A673 (cell line): ENCODE measurements around the gene SDC4. TPM values are rescaled to one million over a fixed set of nuclear protein-coding genes. Genes with fewer than 3 reads are reported as not detected.

Experiments used
- BruUV-seq: library from RNA; stranded (reverse); fragments of 400-500 nt; replicated peaks from 2 replicates; lab custom pipeline; 2021; lab: Mats Ljungman, UMichigan
- CTCF ChIA-PET: fragments of 300-600 bp; sonication (Branson Sonifier 250); formaldehyde crosslinking; loops from one replicate; lab custom pipeline; 2022; ENCODE audit warnings: antibody characterized with exemption; lab: Charles Lee
- POLR2A ChIA-PET: fragments of 300-600 bp; sonication (Branson Sonifier 250); formaldehyde crosslinking; loops from one replicate; lab custom pipeline; 2022; ENCODE audit warnings: antibody characterized with exemption; ENCODE audit not compliant: low non-redundant PET; lab: Charles Lee
- DNase-seq: peaks from one replicate; pipeline ENCODE4 v3.0.0-alpha.2; 2015; ENCODE audit warnings: low spot score
- H3K27ac ChIP-seq: fragments of 200-600 bp; sonication (generic); 2 replicates; pipeline ENCODE4 v1.5.1; 2016; ENCODE audit warnings: mixed run types, low read depth, mild to moderate bottlenecking, mixed read lengths, antibody characterized with exemption, low read length; ENCODE audit not compliant: poor library complexity, severe bottlenecking
- H3K27me3 ChIP-seq: fragments of 200-600 bp; sonication (generic); replicated peaks from 2 replicates; pipeline ENCODE4 v1.6.1; 2017; ENCODE audit warnings: mixed run types, low read depth, mild to moderate bottlenecking, mixed read lengths, antibody characterized with exemption, low read length; ENCODE audit not compliant: insufficient read depth, poor library complexity
- H3K36me3 ChIP-seq: fragments of 200-600 bp; sonication (generic); 2 replicates; pipeline ENCODE4 v1.6.1; 2016; ENCODE audit warnings: mixed run types, mild to moderate bottlenecking, mixed read lengths, antibody characterized with exemption, low read length; ENCODE audit not compliant: insufficient read depth, poor library complexity, severe bottlenecking
- H3K4me1 ChIP-seq: fragments of 200-600 bp; sonication (generic); 2 replicates; pipeline ENCODE4 v1.6.1; 2017; ENCODE audit warnings: mixed run types, mild to moderate bottlenecking, mixed read lengths, antibody characterized with exemption, low read length; ENCODE audit not compliant: insufficient read depth, poor library complexity, severe bottlenecking
- H3K4me3 ChIP-seq: fragments of 200-600 bp; sonication (generic); 2 replicates; pipeline ENCODE4 v1.5.1; 2016; ENCODE audit warnings: low read depth, mixed run types, mild to moderate bottlenecking, mixed read lengths, low read length; ENCODE audit not compliant: poor library complexity, severe bottlenecking
- H3K9me3 ChIP-seq: fragments of 200-600 bp; sonication (generic); 2 replicates; pipeline ENCODE4 v1.6.1; 2016; ENCODE audit warnings: mixed run types, low read depth, mild to moderate bottlenecking, mixed read lengths, antibody characterized with exemption, low read length; ENCODE audit not compliant: poor library complexity, severe bottlenecking
- CTCF ChIP-seq: fragments of 300-800, 200-600 bp; sonication (generic); conservative IDR thresholded peaks from 2 replicates; pipeline ENCODE4 v1.5.1; 2017; ENCODE audit warnings: low read depth, mild to moderate bottlenecking, antibody characterized with exemption, low read length, moderate library complexity, mixed read lengths
- EZH2 ChIP-seq: fragments of 200-600 bp; sonication (generic); IDR thresholded peaks from 2 replicates; pipeline ENCODE4 v1.6.1; 2017; ENCODE audit warnings: borderline replicate concordance, low read depth, mild to moderate bottlenecking, mixed read lengths, antibody characterized with exemption, low read length; ENCODE audit not compliant: poor library complexity, severe bottlenecking
- intact Hi-C: fragments of 100-400 bp; cut with micrococcal nuclease; formaldehyde crosslinking; loops from one replicate; pipeline ENCODE4 v1.10.0; 2022; ENCODE audit not compliant: unreplicated experiment
- total RNA-seq: library from RNA; stranded (reverse); gene quantifications from 2 replicates; pipeline ENCODE4 v1.2.3, GENCODE V29; 2021

Gene SDC4
- total RNA-seq, 1 experiment from 2014 or later: 16.3 TPM

- intact Hi-C loops: no loop called here
- H3K4me3 ChIP-seq: no peak overlapping the region
- H3K4me1 ChIP-seq: peaks cover 15% of the 10 kb centered on the region
- CTCF ChIA-PET: no interaction called here
- no peak for TF ChIP-seq EZH2
- TF ChIP-seq CTCF: no peak
- no peak for DNase-seq
- H3K36me3 ChIP-seq: peaks cover 4% of the 10 kb centered on the region
- H3K27ac ChIP-seq: no peak overlapping the region
- POLR2A ChIA-PET: no interaction called here
- BruUV-seq: no TSS peak
- no peaks in the 10 kb centered on the region for H3K27me3 ChIP-seq
- no peaks in the 10 kb centered on the region for H3K9me3 ChIP-seq
These were observed 8.4 kb downstream of the SDC4 start for GRCh38 chr20:45339799-45340198.

- Histone ChIP-seq H3K27ac (no peak overlapping the region), H3K9me3 (no peaks in the 10 kb centered on the region), H3K36me3 (peaks cover 4% of the 10 kb centered on the region), H3K27me3 (no peaks in the 10 kb centered on the region), H3K4me1 (peaks cover 9% of the 10 kb centered on the region), H3K4me3 (no peak overlapping the region)
- intact Hi-C loops: no loop called here
- POLR2A ChIA-PET: no interaction called here
- CTCF ChIA-PET: no interaction called here
- no TSS peak for BruUV-seq
- TF ChIP-seq CTCF (no peak), EZH2 (no peak)
- no peak for DNase-seq
These were observed 9.1 kb downstream of the SDC4 start for GRCh38 chr20:45339084-45339483.

- Histone ChIP-seq H3K4me1 (peaks cover 1% of the 10 kb centered on the region), H3K36me3 (peaks cover 4% of the 10 kb centered on the region), H3K9me3 (no peaks in the 10 kb centered on the region), H3K27ac (no peak overlapping the region), H3K27me3 (no peaks in the 10 kb centered on the region), H3K4me3 (no peak overlapping the region)
- intact Hi-C loops: no loop called here
- no TSS peak for BruUV-seq
- POLR2A ChIA-PET: no interaction called here
- TF ChIP-seq EZH2 (no peak), CTCF (no peak)
- no peak for DNase-seq
- CTCF ChIA-PET: no interaction called here
These were observed 9.8 kb downstream of the SDC4 start for GRCh38 chr20:45338121-45339030.
